Mesenchymal stem cell (in vitro differentiated cells and primary cell): ENCODE results near the gene TNIP3.
A peak's percentile ranks its signal among the peaks of the same experiment; 100 is the strongest.
"Not testable (repeated sequence)": the region's sequence is repeated elsewhere in the genome, so short reads cannot be mapped to it uniquely, and the experiment has no call there.

Experiments
- DNase-seq: peaks from one replicate; pipeline ENCODE4 v3.0.0-alpha.2; 2013
- H2AFZ ChIP-seq: one replicate; pipeline ENCODE4 v1.6.1; 2013; ENCODE audit warnings: low read depth, mild to moderate bottlenecking, control low read depth, inconsistent platforms, low read length, moderate library complexity
- H2AK5ac ChIP-seq: 2 replicates; pipeline ENCODE4 v1.6.1; 2013; ENCODE audit warnings: low read length, moderate library complexity, mild to moderate bottlenecking, inconsistent platforms; ENCODE audit not compliant: severe bottlenecking
- H2BK120ac ChIP-seq: one replicate; pipeline ENCODE4 v1.6.1; 2013; ENCODE audit warnings: low read depth, mild to moderate bottlenecking, inconsistent platforms, low read length, moderate library complexity
- H2BK12ac ChIP-seq, 2 experiments: one replicate each; pipeline ENCODE4 v1.6.1; 2013; ENCODE audit warnings: inconsistent platforms in 2 of 2, low read length in 2 of 2, mild to moderate bottlenecking in 2 of 2, moderate library complexity in 2 of 2, control low read depth in 1 of 2
- H2BK15ac ChIP-seq: one replicate; pipeline ENCODE4 v1.6.1; 2013; ENCODE audit warnings: mild to moderate bottlenecking, low read depth, inconsistent platforms; ENCODE audit not compliant: poor library complexity, severe bottlenecking
- H2BK5ac ChIP-seq: 2 replicates; pipeline ENCODE4 v1.6.1; 2013; ENCODE audit warnings: low read depth, mild to moderate bottlenecking, low read length, control low read depth, inconsistent platforms; ENCODE audit not compliant: poor library complexity, severe bottlenecking
- H3K14ac ChIP-seq, 2 experiments: one replicate each; pipeline ENCODE4 v1.6.1; 2013; ENCODE audit warnings: inconsistent platforms in 2 of 2, low read length in 2 of 2, control low read depth in 1 of 2, mild to moderate bottlenecking in 1 of 2, moderate library complexity in 1 of 2
- H3K18ac ChIP-seq, 2 experiments: one replicate each; pipeline ENCODE4 v1.6.1; 2013; ENCODE audit warnings: inconsistent platforms in 2 of 2, low read length in 2 of 2, control low read depth in 1 of 2, low read depth in 1 of 2, mild to moderate bottlenecking in 1 of 2
- H3K23ac ChIP-seq, 2 experiments: one replicate each; pipeline ENCODE4 v1.6.1; 2013; ENCODE audit warnings: inconsistent platforms in 2 of 2, low read length in 2 of 2, mild to moderate bottlenecking in 2 of 2, moderate library complexity in 2 of 2, control low read depth in 1 of 2
- H3K27ac ChIP-seq: 2 replicates; pipeline ENCODE4 v1.5.1; 2013; ENCODE audit warnings: mild to moderate bottlenecking, moderate library complexity, low read length, control low read depth, inconsistent platforms; ENCODE audit not compliant: poor library complexity, severe bottlenecking
- H3K27me3 ChIP-seq, 2 experiments: 2 replicates each; pipeline versions ENCODE4 v1.6.1 to v1.7.0; 2013; ENCODE audit warnings: low read length in 2 of 2, mild to moderate bottlenecking in 2 of 2, moderate library complexity in 2 of 2, control low read depth in 1 of 2, inconsistent platforms in 1 of 2; ENCODE audit not compliant: control insufficient read depth in 1 of 2, insufficient read depth in 1 of 2
- H3K36me3 ChIP-seq, 2 experiments: 2 replicates each; pipeline versions ENCODE4 v1.6.1 to v1.7.0; 2013; ENCODE audit warnings: low read length in 2 of 2, control low read depth in 1 of 2, inconsistent platforms in 1 of 2, low read depth in 1 of 2, mild to moderate bottlenecking in 1 of 2; ENCODE audit not compliant: insufficient read depth in 2 of 2, control insufficient read depth in 1 of 2
- H3K4ac ChIP-seq, 2 experiments: one replicate each; pipeline ENCODE4 v1.6.1; 2013; ENCODE audit warnings: inconsistent platforms in 2 of 2, low read length in 2 of 2, mild to moderate bottlenecking in 2 of 2, moderate library complexity in 2 of 2, control low read depth in 1 of 2, low read depth in 1 of 2
- H3K4me1 ChIP-seq: 2 replicates; pipeline ENCODE4 v1.6.1; 2013; ENCODE audit warnings: low read depth, low read length, control low read depth; ENCODE audit not compliant: control insufficient read depth, insufficient read depth
- H3K4me2 ChIP-seq: 2 replicates; pipeline ENCODE4 v1.6.1; 2013; ENCODE audit warnings: low read length, mild to moderate bottlenecking, inconsistent platforms; ENCODE audit not compliant: poor library complexity, severe bottlenecking
- H3K4me3 ChIP-seq, 2 experiments: 2 replicates each; pipeline versions ENCODE4 v1.5.1 to v1.7.0; 2013; ENCODE audit warnings: low read length in 2 of 2, mild to moderate bottlenecking in 2 of 2, control low read depth in 1 of 2, low read depth in 1 of 2; ENCODE audit not compliant: insufficient read depth in 1 of 2
- H3K79me1 ChIP-seq: replicated peaks from 2 replicates; pipeline ENCODE4 v1.6.1; 2013; ENCODE audit warnings: mild to moderate bottlenecking, control low read depth, low read length, inconsistent platforms; ENCODE audit not compliant: poor library complexity, severe bottlenecking
- H3K9ac ChIP-seq: 2 replicates; pipeline ENCODE4 v1.7.0; 2013; ENCODE audit warnings: mild to moderate bottlenecking, low read length, moderate library complexity
- H3K9me3 ChIP-seq: 2 replicates; pipeline ENCODE4 v1.7.0; 2013; ENCODE audit warnings: mild to moderate bottlenecking, low read length; ENCODE audit not compliant: control insufficient read depth
- H4K8ac ChIP-seq: one replicate; pipeline ENCODE4 v1.6.1; 2013; ENCODE audit warnings: inconsistent platforms, mild to moderate bottlenecking, low read length, moderate library complexity
- H4K91ac ChIP-seq: one replicate; pipeline ENCODE4 v1.6.1; 2013; ENCODE audit warnings: mild to moderate bottlenecking, low read length, inconsistent platforms
- WGBS: methylation state at CpG from one replicate; pipeline ENCODE4 v1.1.7; 2013; ENCODE audit warnings: mixed read lengths; 5-methylcytosine and 5-hydroxymethylcytosine counted together

The TNIP3 gene

GRCh38 chr4:121205777-121206176 lies 41.7 kb upstream of the TNIP3 start:
- H2AK5ac ChIP-seq, H3K27me3 ChIP-seq, H3K36me3 ChIP-seq, H3K27ac ChIP-seq, H3K79me1 ChIP-seq, H2AFZ ChIP-seq, DNase-seq, H3K4me2 ChIP-seq, H3K18ac ChIP-seq, H3K4me3 ChIP-seq, H2BK5ac ChIP-seq, H3K9me3 ChIP-seq, H3K9ac ChIP-seq, H3K23ac ChIP-seq, H3K4ac ChIP-seq, H3K14ac ChIP-seq, H2BK12ac ChIP-seq, H3K4me1 ChIP-seq, H2BK120ac ChIP-seq, H4K91ac ChIP-seq, H2BK15ac ChIP-seq, H4K8ac ChIP-seq: not testable (repeated sequence)
- 100% methylated on average over 2 of the region's 3 CpGs for WGBS

- no peak overlapping the region for H2BK120ac ChIP-seq
- no peak overlapping the region for H3K4ac ChIP-seq
- no peak overlapping the region for H3K27ac ChIP-seq
- no peak overlapping the region for H2AK5ac ChIP-seq
- H2AFZ ChIP-seq = no peak overlapping the region
- H2BK5ac ChIP-seq = no peak overlapping the region
- no peak overlapping the region for H4K91ac ChIP-seq
- no peak overlapping the region for H4K8ac ChIP-seq
- no peak for DNase-seq
- H3K18ac ChIP-seq = no peak overlapping the region
- 95% methylated on average over 3 of the region's 3 CpGs for WGBS
- no peak overlapping the region for H3K4me3 ChIP-seq
- H3K36me3 ChIP-seq = no peaks in the 10 kb centered on the region
- H3K4me2 ChIP-seq = no peak overlapping the region
- no peaks in the 10 kb centered on the region for H3K27me3 ChIP-seq
- no peaks in the 10 kb centered on the region for H3K79me1 ChIP-seq
- H3K9me3 ChIP-seq = no peaks in the 10 kb centered on the region
- H3K14ac ChIP-seq = no peak overlapping the region
- no peak overlapping the region for H3K9ac ChIP-seq
- H2BK15ac ChIP-seq = no peak overlapping the region
- H3K4me1 ChIP-seq = no peaks in the 10 kb centered on the region
- H3K23ac ChIP-seq = no peak overlapping the region
- no peak overlapping the region for H2BK12ac ChIP-seq
Measured at GRCh38 chr4:121200795-121201472, 36.8 kb upstream of the TNIP3 start.

- H2AFZ ChIP-seq = no peak overlapping the region
- no peak overlapping the region for H3K9ac ChIP-seq
- H2BK120ac ChIP-seq = no peak overlapping the region
- no peaks in the 10 kb centered on the region for H3K9me3 ChIP-seq
- H2AK5ac ChIP-seq = no peak overlapping the region
- H3K14ac ChIP-seq = no peak overlapping the region
- no peak overlapping the region for H2BK12ac ChIP-seq
- H3K27ac ChIP-seq = no peak overlapping the region
- no peak overlapping the region for H2BK15ac ChIP-seq
- H3K79me1 ChIP-seq = no peaks in the 10 kb centered on the region
- no peak overlapping the region for H3K4me3 ChIP-seq
- 91% methylated on average over 10 of the region's 10 CpGs for WGBS
- no peak overlapping the region for H3K4me2 ChIP-seq
- no peak for DNase-seq
- H4K8ac ChIP-seq = no peak overlapping the region
- H4K91ac ChIP-seq = no peak overlapping the region
- H3K27me3 ChIP-seq = no peaks in the 10 kb centered on the region
- H3K36me3 ChIP-seq = no peaks in the 10 kb centered on the region
- no peak overlapping the region for H3K4ac ChIP-seq
- no peak overlapping the region for H3K23ac ChIP-seq
- peak overlapping the region in 1 of 2 experiments; percentile 17 for H3K18ac ChIP-seq
- no peaks in the 10 kb centered on the region for H3K4me1 ChIP-seq
- H2BK5ac ChIP-seq = no peak overlapping the region
Measured at GRCh38 chr4:121199742-121200561, 35.8 kb upstream of the TNIP3 start.

GRCh38 chr4:121198251-121198650 lies 34.1 kb upstream of the TNIP3 start:
- Histone ChIP-seq H2BK120ac (no peak overlapping the region), H3K4ac (no peak overlapping the region), H3K18ac (no peak overlapping the region), H3K36me3 (no peaks in the 10 kb centered on the region), H3K14ac (no peak overlapping the region), H3K9ac (no peak overlapping the region), H3K23ac (no peak overlapping the region), H2BK5ac (no peak overlapping the region), H3K4me2 (no peak overlapping the region), H2AK5ac (no peak overlapping the region), H4K91ac (no peak overlapping the region), H3K79me1 (no peaks in the 10 kb centered on the region), H2BK15ac (no peak overlapping the region), H2BK12ac (no peak overlapping the region), H2AFZ (no peak overlapping the region), H3K9me3 (no peaks in the 10 kb centered on the region), H3K27ac (no peak overlapping the region), H4K8ac (no peak overlapping the region), H3K4me3 (no peak overlapping the region), H3K4me1 (no peaks in the 10 kb centered on the region), H3K27me3 (no peaks in the 10 kb centered on the region)
- DNase-seq = no peak
